C1 segment of cervical spinal cord (tissue), 14 donors: ENCODE results near the gene CFD.
A peak's percentile ranks its signal among the peaks of the same experiment; 100 is the strongest.
"Not testable (repeated sequence)": the region's sequence is repeated elsewhere in the genome, so short reads cannot be mapped to it uniquely, and the experiment has no call there.

Experiments used
- DNase-seq, 14 donors: peaks; one replicate each; lab custom pipeline; 2025; lab: John Stamatoyannopoulos, UW

Gene CFD

DNA sequence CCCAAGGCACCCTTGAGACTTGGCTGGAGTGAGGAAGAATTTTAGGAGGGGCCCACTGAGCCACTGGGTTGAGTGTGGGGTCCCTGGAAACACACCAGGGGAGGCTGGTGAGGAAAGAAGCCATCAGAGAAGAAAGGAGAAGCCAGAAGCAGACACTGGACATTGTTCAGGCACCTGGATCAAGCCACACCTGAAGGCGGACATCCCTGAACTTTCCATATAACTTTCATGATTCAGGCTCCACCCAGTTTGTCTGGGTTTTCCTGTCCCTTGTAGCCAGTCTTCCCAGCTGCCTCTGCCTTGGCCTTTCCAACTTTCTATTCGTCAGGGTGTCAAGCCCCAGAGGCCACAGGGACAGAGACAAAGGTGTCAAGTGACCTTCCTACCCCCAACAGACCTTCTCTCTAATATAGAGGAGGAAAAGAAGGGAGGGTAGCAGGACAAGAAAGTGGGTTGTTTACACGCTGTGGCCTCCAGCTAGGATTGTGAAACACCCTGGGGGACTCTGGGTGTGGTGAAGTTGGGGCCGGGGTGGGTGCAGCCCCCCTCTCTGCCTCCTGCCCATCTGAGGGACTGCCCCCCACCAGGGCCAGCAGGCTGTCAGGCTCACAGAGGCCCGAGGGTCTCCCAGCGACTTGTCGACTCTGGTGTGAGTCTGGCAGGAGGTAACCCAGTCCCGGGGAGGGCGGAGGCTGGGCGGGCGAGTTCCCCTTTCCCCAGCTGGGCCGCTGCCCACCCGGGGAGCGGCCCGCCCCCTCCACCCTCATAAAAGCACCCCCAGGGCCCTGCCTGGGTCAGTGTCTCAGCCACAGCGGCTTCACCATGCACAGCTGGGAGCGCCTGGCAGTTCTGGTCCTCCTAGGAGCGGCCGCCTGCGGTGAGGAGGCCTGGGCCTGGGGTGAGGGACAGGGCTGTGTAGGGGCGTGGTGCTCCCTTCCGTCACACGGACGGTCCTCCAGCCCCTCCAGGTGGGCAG is at the start of gene CFD:
TSS of gene CFD (plus strand) at position 797 of the 976 bp plus-strand sequence. CDS start at position 823, 26 bp downstream.
- peak in 6 of 14 donors; percentile 8 to 39 (median 22) for DNase-seq

- no peak for DNase-seq
These were observed 49.2 kb upstream of the CFD start for GRCh38 chr19:810077-810855.

DNA sequence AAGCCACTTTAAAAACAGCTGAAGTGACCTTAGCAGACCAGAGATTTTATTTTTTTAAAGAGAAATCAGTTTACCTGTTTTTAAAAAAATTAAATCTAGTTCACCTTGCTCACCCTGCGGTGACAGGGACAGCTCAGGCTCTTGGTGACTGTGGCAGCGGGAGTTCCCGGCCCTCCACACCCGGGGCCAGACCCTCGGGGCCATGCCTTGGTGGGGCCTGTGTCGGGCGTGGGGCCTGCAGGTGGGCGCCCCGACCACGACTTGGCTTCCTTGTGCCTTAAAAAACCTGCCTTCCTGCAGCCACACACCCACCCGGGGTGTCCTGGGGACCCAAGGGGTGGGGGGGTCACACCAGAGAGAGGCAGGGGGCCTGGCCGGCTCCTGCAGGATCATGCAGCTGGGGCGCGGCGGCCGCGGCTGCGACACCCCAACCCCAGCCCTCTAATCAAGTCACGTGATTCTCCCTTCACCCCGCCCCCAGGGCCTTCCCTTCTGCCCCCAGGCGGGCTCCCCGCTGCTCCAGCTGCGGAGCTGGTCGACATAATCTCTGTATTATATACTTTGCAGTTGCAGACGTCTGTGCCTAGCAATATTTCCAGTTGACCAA is 48.5 kb upstream of the CFD start:
- no peak for DNase-seq

DNA sequence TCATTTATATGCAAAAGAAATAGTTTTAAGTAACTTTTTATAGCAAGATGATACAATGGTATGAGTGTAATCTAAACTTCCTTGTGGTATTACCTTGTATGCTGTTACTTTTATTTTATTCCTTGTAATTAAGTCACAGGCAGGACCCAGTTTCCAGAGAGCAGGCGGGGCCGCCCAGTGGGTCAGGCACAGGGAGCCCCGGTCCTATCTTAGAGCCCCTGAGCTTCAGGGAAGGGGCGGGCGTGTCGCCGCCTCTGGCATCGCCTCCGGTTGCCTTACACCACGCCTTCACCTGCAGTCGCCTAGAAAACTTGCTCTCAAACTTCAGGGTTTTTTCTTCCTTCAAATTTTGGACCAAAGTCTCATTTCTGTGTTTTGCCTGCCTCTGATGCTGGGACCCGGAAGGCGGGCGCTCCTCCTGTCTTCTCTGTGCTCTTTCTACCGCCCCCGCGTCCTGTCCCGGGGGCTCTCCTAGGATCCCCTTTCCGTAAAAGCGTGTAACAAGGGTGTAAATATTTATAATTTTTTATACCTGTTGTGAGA is 47.9 kb upstream of the CFD start:
- no peak for DNase-seq

GRCh38 chr19:812049-812746 is 47.3 kb upstream of the CFD start:
- DNase-seq: no peak

GRCh38 chr19:812747-813218 is 46.7 kb upstream of the CFD start:
- no peak for DNase-seq

- DNase-seq: no peak
These were observed 46.0 kb upstream of the CFD start for GRCh38 chr19:813219-814151.

- no peak for DNase-seq
These were observed 45.0 kb upstream of the CFD start for GRCh38 chr19:814152-815078.

- no peak for DNase-seq
These were observed 44.2 kb upstream of the CFD start for GRCh38 chr19:815079-815774.

GRCh38 chr19:815775-816499 is 43.5 kb upstream of the CFD start:
- no peak for DNase-seq

DNA sequence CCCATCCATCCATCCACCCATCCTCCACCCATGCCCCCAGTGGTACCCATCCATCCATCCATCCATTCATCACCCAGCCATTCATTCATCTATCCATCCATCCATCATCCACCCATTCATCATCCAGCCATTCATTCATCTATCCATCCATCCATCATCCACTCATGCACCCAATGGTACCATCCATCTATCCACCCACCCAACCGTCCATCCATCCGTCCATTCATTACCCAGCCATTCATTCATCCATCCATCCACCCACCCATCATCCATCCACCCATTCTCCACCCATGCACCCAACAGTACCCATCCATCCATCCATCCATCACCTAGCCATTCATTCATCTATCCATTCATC is 43.0 kb upstream of the CFD start:
- DNase-seq: no peak

GRCh38 chr19:820212-820611 is 39.3 kb upstream of the CFD start:
- not testable (repeated sequence) for DNase-seq

- no peak for DNase-seq
These were observed 38.1 kb upstream of the CFD start for GRCh38 chr19:821231-821824.

GRCh38 chr19:821825-822503 is 37.5 kb upstream of the CFD start, which contains the start of gene PLPPR3:
TSS of gene PLPPR3 (minus strand) at chr19:821955. CDS start at chr19:821559, 396 bp downstream.
- DNase-seq: no peak

DNA sequence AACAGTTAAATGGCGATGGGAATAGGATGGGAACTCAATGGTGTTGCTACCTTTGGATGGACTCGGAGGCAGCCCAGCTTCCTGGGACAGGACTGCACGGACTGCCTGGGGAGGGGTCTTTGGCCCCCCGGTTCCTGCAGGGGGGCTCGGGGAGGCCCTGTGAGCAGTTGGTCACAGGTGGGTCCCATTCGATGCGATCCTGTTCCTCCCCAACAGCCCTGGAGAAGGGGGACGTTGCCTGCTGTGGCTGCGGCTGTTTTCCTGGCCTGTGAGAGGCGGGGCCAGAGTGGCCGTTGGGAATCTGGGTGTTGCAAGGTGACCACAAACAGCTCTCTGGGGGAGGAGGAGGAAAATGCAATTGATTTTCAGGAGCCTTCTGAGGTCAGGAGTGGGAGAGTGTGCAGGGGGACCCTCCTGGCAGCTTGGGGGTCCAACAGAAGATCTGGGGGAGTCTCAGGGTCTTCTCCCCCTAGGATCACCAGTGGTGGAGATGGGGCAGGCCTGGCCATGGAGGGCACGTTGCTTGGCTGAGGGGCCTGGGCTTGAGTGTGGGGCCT is 35.8 kb upstream of the CFD start:
- DNase-seq: no peak

DNA sequence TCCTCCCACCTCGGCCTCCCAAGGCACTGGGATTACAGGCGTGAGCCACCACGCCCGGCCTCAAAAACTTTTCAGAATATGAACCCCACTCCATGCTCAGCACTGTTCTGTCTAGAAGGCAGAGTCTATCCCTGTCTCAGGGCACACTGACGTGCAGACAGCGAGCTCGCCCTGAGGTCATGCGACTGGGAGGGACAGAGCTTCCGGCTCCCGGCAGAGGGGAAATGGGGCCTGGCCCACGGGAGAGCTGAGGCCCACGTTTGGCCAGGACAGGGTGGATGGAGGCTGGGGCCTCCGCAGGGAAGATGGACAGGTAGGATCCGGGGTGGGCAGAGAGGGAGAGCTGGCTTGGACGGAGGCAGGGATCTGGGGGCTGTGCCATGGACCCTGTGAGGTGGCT is 34.6 kb upstream of the CFD start:
- DNase-seq: no peak
